KMS-11 (cell line): ENCODE measurements around the gene ADCK1.

ENCODE experiments used
- H2AFZ ChIP-seq: fragments of 200-600 bp; sonication (generic); 2 replicates; pipeline ENCODE4 v1.6.1; 2016; ENCODE audit warnings: antibody characterized with exemption, mixed run types, low read depth
- H3K27ac ChIP-seq: fragments of 200-600 bp; sonication (generic); 2 replicates; pipeline ENCODE4 v1.6.1; 2016; ENCODE audit warnings: mild to moderate bottlenecking, mixed run types
- H3K27me3 ChIP-seq: fragments of 200-600 bp; sonication (generic); 2 replicates; pipeline ENCODE4 v1.6.1; 2017; ENCODE audit warnings: mild to moderate bottlenecking, low read depth, mixed run types, moderate library complexity; ENCODE audit not compliant: insufficient read depth
- H3K36me3 ChIP-seq: fragments of 200-600 bp; sonication (generic); 2 replicates; pipeline ENCODE4 v1.6.1; 2017; ENCODE audit warnings: mild to moderate bottlenecking, mixed run types; ENCODE audit not compliant: insufficient read depth
- H3K4me1 ChIP-seq: fragments of 200-600 bp; sonication (generic); 2 replicates; pipeline ENCODE4 v1.6.1; 2016; ENCODE audit warnings: mild to moderate bottlenecking, low read depth, mixed run types; ENCODE audit not compliant: poor library complexity, severe bottlenecking
- H3K4me2 ChIP-seq: fragments of 200-600 bp; sonication (generic); 2 replicates; pipeline ENCODE4 v1.7.0; 2016; ENCODE audit warnings: mild to moderate bottlenecking, mixed run types
- H3K4me3 ChIP-seq: fragments of 200-600 bp; sonication (generic); IDR thresholded peaks from 2 replicates; pipeline ENCODE4 v1.6.1; 2017; ENCODE audit warnings: low read depth, low read length, mixed read lengths; ENCODE audit not compliant: insufficient read depth
- H3K79me2 ChIP-seq: fragments of 200-600 bp; sonication (generic); 2 replicates; pipeline ENCODE4 v1.6.1; 2016; ENCODE audit warnings: low read depth, mixed run types; ENCODE audit not compliant: insufficient read depth
- H3K9ac ChIP-seq: fragments of 200-600 bp; sonication (generic); 2 replicates; pipeline ENCODE4 v1.6.1; 2016; ENCODE audit warnings: mild to moderate bottlenecking, mixed run types
- H4K20me1 ChIP-seq: fragments of 200-600 bp; sonication (generic); 2 replicates; pipeline ENCODE4 v1.6.1; 2016; ENCODE audit warnings: mild to moderate bottlenecking, mixed run types; ENCODE audit not compliant: insufficient read depth
- CTCF ChIP-seq: fragments of 200-600 bp; sonication (generic); conservative IDR thresholded peaks from 2 replicates; pipeline ENCODE4 v1.6.1; 2017; ENCODE audit warnings: low read depth, mild to moderate bottlenecking, antibody characterized with exemption, low read length, moderate library complexity, mixed read lengths

The ADCK1 gene

GRCh38 chr14:77822741-77823140, 22.8 kb downstream of the ADCK1 start:
- Histone ChIP-seq H2AFZ (no peak overlapping the region), H3K4me3 (no peak overlapping the region), H3K9ac (no peak overlapping the region), H3K4me1 (no peaks in the 10 kb centered on the region), H4K20me1 (no peaks in the 10 kb centered on the region), H3K79me2 (no peaks in the 10 kb centered on the region), H3K27me3 (no peaks in the 10 kb centered on the region), H3K27ac (no peak overlapping the region), H3K4me2 (no peak overlapping the region), H3K36me3 (no peaks in the 10 kb centered on the region)
- no peak for TF ChIP-seq CTCF

- no peaks in the 10 kb centered on the region for H4K20me1 ChIP-seq
- no peak overlapping the region for H2AFZ ChIP-seq
- H3K27ac ChIP-seq = no peak overlapping the region
- H3K4me3 ChIP-seq = no peak overlapping the region
- H3K4me1 ChIP-seq = no peaks in the 10 kb centered on the region
- TF ChIP-seq CTCF = no peak
- H3K36me3 ChIP-seq = no peaks in the 10 kb centered on the region
- no peaks in the 10 kb centered on the region for H3K79me2 ChIP-seq
- no peak overlapping the region for H3K4me2 ChIP-seq
- H3K27me3 ChIP-seq = no peaks in the 10 kb centered on the region
- no peak overlapping the region for H3K9ac ChIP-seq
Measured at GRCh38 chr14:77823378-77823777, 23.5 kb downstream of the ADCK1 start.

- no peaks in the 10 kb centered on the region for H3K4me1 ChIP-seq
- no peaks in the 10 kb centered on the region for H3K36me3 ChIP-seq
- no peaks in the 10 kb centered on the region for H3K79me2 ChIP-seq
- no peak overlapping the region for H3K27ac ChIP-seq
- TF ChIP-seq CTCF = no peak
- no peak overlapping the region for H3K4me2 ChIP-seq
- H4K20me1 ChIP-seq = no peaks in the 10 kb centered on the region
- no peak overlapping the region for H3K9ac ChIP-seq
- H3K4me3 ChIP-seq = no peak overlapping the region
- H3K27me3 ChIP-seq = no peaks in the 10 kb centered on the region
- no peak overlapping the region for H2AFZ ChIP-seq
Measured at GRCh38 chr14:77825895-77826519, 26.1 kb downstream of the ADCK1 start.

- no peaks in the 10 kb centered on the region for H3K4me1 ChIP-seq
- no peak overlapping the region for H3K4me2 ChIP-seq
- no peaks in the 10 kb centered on the region for H3K36me3 ChIP-seq
- H3K27me3 ChIP-seq = no peaks in the 10 kb centered on the region
- H4K20me1 ChIP-seq = no peaks in the 10 kb centered on the region
- no peak overlapping the region for H3K27ac ChIP-seq
- no peak overlapping the region for H2AFZ ChIP-seq
- no peaks in the 10 kb centered on the region for H3K79me2 ChIP-seq
- TF ChIP-seq CTCF = no peak
- H3K4me3 ChIP-seq = no peak overlapping the region
- no peak overlapping the region for H3K9ac ChIP-seq
Measured at GRCh38 chr14:77830692-77831091, 30.8 kb downstream of the ADCK1 start.
